Muscle of back (tissue), 11 donors: ENCODE results near the gene PKP2. TPM values are rescaled to one million over a fixed set of nuclear protein-coding genes. Genes with fewer than 3 reads are reported as not detected.
A peak's percentile ranks its signal among the peaks of the same experiment; 100 is the strongest.

ENCODE experiments used
- DNase-seq, 3 donors: peaks; one replicate each; pipeline versions ENCODE4 v3.0.0 to v3.0.0-alpha.2; 2013
- polyA plus RNA-seq, 10 donors: library from polyadenylated mRNA; unstranded; fragments of 120-200 nt; gene quantifications; one replicate each; pipeline ENCODE4 v1.2.1, GENCODE V29; 2013; ENCODE audit not compliant: insufficient read length in 10 of 10

The PKP2 gene
- polyA plus RNA-seq, 10 donors = 4.4 to 8.5 (median 5.9) TPM

- peak in 1 of 3 donors; percentile 22 for DNase-seq
Measured at GRCh38 chr12:32756476-32757066, 140.0 kb downstream of the PKP2 start.

GRCh38 chr12:32755654-32756475, 140.7 kb downstream of the PKP2 start, which contains the start of gene YARS2:
Gene YARS2 (minus strand): TSS chr12:32755897. CDS start chr12:32755874, 23 bp downstream.
- peak; percentile 98 for DNase-seq

GRCh38 chr12:32755051-32755653, 141.4 kb downstream of the PKP2 start:
- peak; percentile 46 to 91 (median 72) for DNase-seq

- DNase-seq = no peak
Measured at GRCh38 chr12:32754111-32754510, 142.5 kb downstream of the PKP2 start.

- DNase-seq = no peak
Measured at GRCh38 chr12:32753605-32754004, 143.0 kb downstream of the PKP2 start.

GRCh38 chr12:32743264-32743663, 153.3 kb downstream of the PKP2 start:
- DNase-seq = no peak

GRCh38 chr12:32742133-32742532, 154.4 kb downstream of the PKP2 start:
- no peak for DNase-seq

Other genes with a start within 250 kb of the PKP2 start
- 100 to 1,000 TPM in 1 of 10 donors, 10 to 100 TPM in 9; 52.2 to 103 (median 70.0) TPM for gene DNM1L, start 217.5 kb downstream of the PKP2 start, polyA plus RNA-seq
- 10 to 100 TPM; 20.6 to 27.4 (median 23.8) TPM for gene YARS2, start 140.9 kb downstream of the PKP2 start, polyA plus RNA-seq